Kidney (tissue), 14 donors: ENCODE results near the gene FHDC1. TPM values are rescaled to one million over a fixed set of nuclear protein-coding genes. Genes with fewer than 3 reads are reported as not detected.

Source experiments
- DNase-seq, 5 donors: peaks; one replicate each; pipeline ENCODE4 v3.0.0-alpha.2; 2013 to 2020
- FAIRE-seq: peaks from 2 replicates; lab custom pipeline; 2012; peaks lifted over from hg19 to GRCh38; lab: Jason Lieb, UNC
- H3K27ac ChIP-seq, 2 donors: one replicate each; pipeline ENCODE4 v1.7.0; 2013; ENCODE audit warnings: low read depth in 2 of 2, low read length in 2 of 2, inconsistent platforms in 1 of 2
- H3K27me3 ChIP-seq: one replicate; pipeline ENCODE4 v1.7.1; 2013; ENCODE audit warnings: low read length, inconsistent platforms; ENCODE audit not compliant: control insufficient read depth, insufficient read depth
- H3K36me3 ChIP-seq, 3 donors: one replicate each; pipeline versions ENCODE4 v1.7.0 to v1.7.1; 2013; ENCODE audit warnings: low read length in 3 of 3, control low read depth in 1 of 3, inconsistent platforms in 1 of 3; ENCODE audit not compliant: insufficient read depth in 3 of 3, control insufficient read depth in 2 of 3
- H3K4me1 ChIP-seq, 3 donors: one replicate each; pipeline versions ENCODE4 v1.7.0 to v1.7.1; 2013; ENCODE audit warnings: low read length in 3 of 3, inconsistent platforms in 1 of 3, low read depth in 1 of 3; ENCODE audit not compliant: control insufficient read depth in 2 of 3, insufficient read depth in 2 of 3
- H3K4me3 ChIP-seq, 3 donors: one replicate each; pipeline versions ENCODE4 v1.7.0 to v1.8.1; 2013; ENCODE audit warnings: low read length in 3 of 3, control low read depth in 1 of 3, inconsistent platforms in 1 of 3
- H3K9ac ChIP-seq, 3 donors: one replicate each; pipeline versions ENCODE4 v1.7.0 to v1.7.1; 2013; ENCODE audit warnings: low read length in 3 of 3, control low read depth in 1 of 3, inconsistent platforms in 1 of 3
- H3K9me3 ChIP-seq, 3 donors: one replicate each; pipeline versions ENCODE4 v1.7.0 to v1.7.1; 2013; ENCODE audit warnings: low read length in 3 of 3, control low read depth in 1 of 3, inconsistent platforms in 1 of 3; ENCODE audit not compliant: control insufficient read depth in 2 of 3, insufficient read depth in 1 of 3
- intact Hi-C: fragments of 100-400 bp; cut with DNase I; formaldehyde crosslinking; loops from one replicate; pipeline ENCODE4 v1.11.1; 2022
- polyA plus RNA-seq: library from polyadenylated mRNA; stranded (reverse); fragments of 350-450 nt; fragmentation: Illumina TruSeq; extraction: RNeasy Lipid Tissue Mini Kit (QIAGEN cat#74804); gene quantifications from one replicate; pipeline ENCODE4 v1.2.3, GENCODE V29; 2014; ENCODE audit warnings: low read depth, low replicate concordance; ENCODE audit not compliant: insufficient read depth
- total RNA-seq: library from RNA; stranded (reverse); fragmentation: NEBNext Ultra II Directional; extraction: Animal tissue kit (Norgen Biotek cat#: 25700); gene quantifications from one replicate; pipeline ENCODE4 v1.2.1, GENCODE V29; 2021
- TF ChIP-seq, protein P1 (sequence below): IDR thresholded peaks from 3 replicates; pipeline ENCODE4 v1.5.1; 2012; ENCODE audit warnings: mild to moderate bottlenecking, moderate library complexity, borderline replicate concordance; ENCODE audit not compliant: insufficient read depth; ENCODE audit errors: extremely low read depth
- donor health status: control.
- donor health status: control.
- donor health status: control.
- donor health status: control.
- donor health status: control.
- donor health status: DM: yes; HTN: yes; CAD: no.
- donor health status: Normal renal cell carcinoma (clear cell type).

FHDC1 gene
- total and polyA plus RNA-seq, 2 donors from 2014 or later = 1.5 to 5.9 TPM

DNA sequence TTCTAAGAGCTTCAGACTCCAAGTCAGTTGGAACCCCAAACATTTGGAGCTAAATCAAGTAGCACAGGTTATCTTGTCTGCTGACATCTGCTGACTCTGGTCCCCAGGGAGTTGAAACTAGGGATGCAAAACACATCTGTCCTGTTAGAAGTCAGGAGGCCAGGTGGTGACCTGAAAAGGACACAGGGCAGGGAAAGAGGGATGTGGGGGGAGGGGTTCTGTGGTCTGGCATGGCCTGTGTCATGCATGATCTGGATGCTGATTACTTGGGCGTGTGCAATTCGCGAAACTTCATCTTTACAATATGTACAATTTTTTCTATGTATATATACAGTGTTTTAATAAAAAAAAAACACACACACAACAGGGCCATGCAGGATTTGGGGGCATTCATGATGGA, 55.3 kb downstream of the FHDC1 start:
- FAIRE-seq (no peak), DNase-seq (no peak)
- no peaks in the 10 kb centered on the region for H3K4me1 ChIP-seq
- H3K27ac ChIP-seq = no peak overlapping the region
- TF ChIP-seq, protein P1, sequence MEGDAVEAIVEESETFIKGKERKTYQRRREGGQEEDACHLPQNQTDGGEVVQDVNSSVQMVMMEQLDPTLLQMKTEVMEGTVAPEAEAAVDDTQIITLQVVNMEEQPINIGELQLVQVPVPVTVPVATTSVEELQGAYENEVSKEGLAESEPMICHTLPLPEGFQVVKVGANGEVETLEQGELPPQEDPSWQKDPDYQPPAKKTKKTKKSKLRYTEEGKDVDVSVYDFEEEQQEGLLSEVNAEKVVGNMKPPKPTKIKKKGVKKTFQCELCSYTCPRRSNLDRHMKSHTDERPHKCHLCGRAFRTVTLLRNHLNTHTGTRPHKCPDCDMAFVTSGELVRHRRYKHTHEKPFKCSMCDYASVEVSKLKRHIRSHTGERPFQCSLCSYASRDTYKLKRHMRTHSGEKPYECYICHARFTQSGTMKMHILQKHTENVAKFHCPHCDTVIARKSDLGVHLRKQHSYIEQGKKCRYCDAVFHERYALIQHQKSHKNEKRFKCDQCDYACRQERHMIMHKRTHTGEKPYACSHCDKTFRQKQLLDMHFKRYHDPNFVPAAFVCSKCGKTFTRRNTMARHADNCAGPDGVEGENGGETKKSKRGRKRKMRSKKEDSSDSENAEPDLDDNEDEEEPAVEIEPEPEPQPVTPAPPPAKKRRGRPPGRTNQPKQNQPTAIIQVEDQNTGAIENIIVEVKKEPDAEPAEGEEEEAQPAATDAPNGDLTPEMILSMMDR = no peak
- no peak overlapping the region for H3K9ac ChIP-seq
- no peaks in the 10 kb centered on the region for H3K9me3 ChIP-seq
- no peak overlapping the region for H3K4me3 ChIP-seq
- no peaks in the 10 kb centered on the region for H3K27me3 ChIP-seq
- no peaks in the 10 kb centered on the region for H3K36me3 ChIP-seq
- intact Hi-C loops = no loop called here

DNA sequence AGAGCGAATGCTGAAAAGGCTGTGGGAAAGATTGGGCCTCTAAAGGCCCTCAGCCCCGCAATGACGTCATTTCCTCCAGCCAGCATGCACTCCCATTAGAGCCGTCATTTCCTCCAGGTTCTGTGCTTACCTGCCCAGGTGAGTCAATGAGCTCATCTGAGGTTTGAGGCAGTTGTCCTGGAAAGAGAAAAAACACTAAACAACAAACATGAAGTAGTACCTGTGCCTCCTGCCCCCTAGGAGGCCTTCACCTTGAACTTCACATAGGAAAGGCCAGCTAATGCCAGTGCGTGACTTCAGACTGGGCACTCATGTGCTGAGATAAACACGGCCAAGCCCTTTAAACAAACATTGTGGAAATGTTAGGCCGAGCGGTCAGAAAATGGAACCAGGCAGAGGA, 55.9 kb downstream of the FHDC1 start:
- TF ChIP-seq, protein P1 = no peak
- no peak overlapping the region for H3K4me3 ChIP-seq
- no peak overlapping the region for H3K27ac ChIP-seq
- no peak overlapping the region for H3K9ac ChIP-seq
- H3K36me3 ChIP-seq = no peaks in the 10 kb centered on the region
- no peak for DNase-seq
- H3K27me3 ChIP-seq = no peaks in the 10 kb centered on the region
- intact Hi-C loops = no loop called here
- H3K9me3 ChIP-seq = no peaks in the 10 kb centered on the region
- no peaks in the 10 kb centered on the region for H3K4me1 ChIP-seq
- FAIRE-seq = no peak

DNA sequence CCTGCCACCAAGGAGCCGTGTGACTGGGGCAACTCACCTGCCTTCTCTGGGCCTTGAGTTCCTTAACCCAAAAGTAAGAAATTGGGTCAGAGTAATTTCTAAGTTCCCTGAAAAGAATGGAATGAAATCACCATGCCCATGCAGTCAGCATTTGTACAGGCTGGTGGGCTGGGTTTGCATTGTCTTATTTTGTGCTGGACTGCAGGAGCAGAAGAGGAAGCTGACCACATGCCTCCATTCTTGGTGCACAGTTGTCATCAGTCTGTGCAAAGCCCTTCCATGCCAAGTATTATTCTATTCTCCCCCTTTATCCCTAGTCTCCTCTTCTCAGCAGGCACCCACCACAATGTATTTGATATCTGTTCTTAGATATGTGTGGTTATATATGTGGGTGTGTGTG, 56.3 kb downstream of the FHDC1 start:
- Histone ChIP-seq H3K27ac (no peak overlapping the region), H3K9ac (no peak overlapping the region), H3K4me3 (no peak overlapping the region), H3K4me1 (no peaks in the 10 kb centered on the region), H3K27me3 (no peaks in the 10 kb centered on the region), H3K36me3 (no peaks in the 10 kb centered on the region), H3K9me3 (no peaks in the 10 kb centered on the region)
- DNase-seq = no peak
- intact Hi-C loops = no loop called here
- no peak for FAIRE-seq
- TF ChIP-seq, protein P1 = no peak

DNA sequence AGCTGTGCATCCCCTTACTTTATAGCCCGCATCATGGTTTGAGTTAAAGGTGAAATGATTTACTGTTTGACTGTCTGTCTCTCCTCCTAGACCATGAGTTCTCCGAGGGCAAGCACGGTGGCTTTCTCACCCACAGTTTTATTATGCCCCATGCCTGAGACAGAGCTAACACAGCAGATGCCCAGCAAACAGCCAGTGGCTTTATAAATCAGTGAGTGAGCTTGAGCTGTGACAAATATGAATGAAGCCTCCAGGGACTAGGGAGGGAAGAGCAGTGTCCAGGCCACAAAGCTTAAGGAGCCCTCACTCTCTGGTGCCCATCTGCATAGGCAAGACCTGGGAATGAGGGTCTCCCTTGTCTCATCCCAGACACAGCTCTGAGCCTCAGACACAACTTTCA, 57.9 kb downstream of the FHDC1 start:
- H3K4me1 ChIP-seq = no peaks in the 10 kb centered on the region
- H3K36me3 ChIP-seq = no peaks in the 10 kb centered on the region
- H3K9ac ChIP-seq = no peak overlapping the region
- DNase-seq = no peak
- H3K27me3 ChIP-seq = no peaks in the 10 kb centered on the region
- H3K4me3 ChIP-seq = no peak overlapping the region
- no peaks in the 10 kb centered on the region for H3K9me3 ChIP-seq
- FAIRE-seq = no peak
- intact Hi-C loops = no loop called here
- no peak overlapping the region for H3K27ac ChIP-seq
- TF ChIP-seq, protein P1 = no peak
